Measurements from ENCODE around the gene CCDC178. TPM values are rescaled to one million over a fixed set of nuclear protein-coding genes. Genes with fewer than 3 reads are reported as not detected.
"Not testable (repeated sequence)": the region's sequence is repeated elsewhere in the genome, so short reads cannot be mapped to it uniquely, and the experiment has no call there.

CCDC178 gene
- total and polyA plus RNA-seq, 12 donors = 0.13 to 6.5 (median 0.87) TPM; not detected in 5

- Histone ChIP-seq H3K4me3 (no peak overlapping the region), H3K36me3 (replicated peaks in 1 of 2) (no peaks in the 10 kb centered on the region), H3K27ac (no peak overlapping the region), H3K9me3 (replicated peaks in 1 of 3) (no peaks in the 10 kb centered on the region), H3K27me3 (no peaks in the 10 kb centered on the region), H3K4me1 (replicated peaks in 1 of 2) (no peaks in the 10 kb centered on the region)
- DNase-seq = no peak
- TF ChIP-seq POLR2A (IDR thresholded peaks at IDR 0.05) (no peak), CTCF (IDR thresholded peaks at IDR 0.05) (no peak)
- WGBS, 4 donors = 58 to 75% (median 61%) methylated on average over 1 of the region's 1 CpG
- intact Hi-C loops (cut with DNase I) = no loop called here
Observed at GRCh38 chr18:33355756-33356155, 84.8 kb downstream of the CCDC178 start.

- TF ChIP-seq POLR2A (IDR thresholded peaks at IDR 0.05) (no peak), CTCF (IDR thresholded peaks at IDR 0.05) (no peak)
- DNase-seq = no peak
- no peaks in the 10 kb centered on the region for H3K27me3 ChIP-seq
- H3K4me3 ChIP-seq = no peak overlapping the region
- H3K27ac ChIP-seq = no peak overlapping the region
- H3K4me1 ChIP-seq (replicated peaks in 1 of 2) = no peaks in the 10 kb centered on the region
- 62 to 74% (median 67%) methylated on average over 1 of the region's 1 CpG for WGBS, 4 donors
- intact Hi-C loops (cut with DNase I) = no loop called here
- H3K36me3 ChIP-seq (replicated peaks in 1 of 2) = no peaks in the 10 kb centered on the region
- H3K9me3 ChIP-seq (replicated peaks in 1 of 3) = no peaks in the 10 kb centered on the region
Observed at GRCh38 chr18:33355263-33355662, 85.3 kb downstream of the CCDC178 start.

- no peaks in the 10 kb centered on the region for H3K9me3 ChIP-seq (replicated peaks in 1 of 3)
- WGBS, 4 donors = 72 to 79% (median 73%) methylated on average over 2 of the region's 2 CpGs
- H3K27me3 ChIP-seq = no peaks in the 10 kb centered on the region
- intact Hi-C loops (cut with DNase I) = no loop called here
- H3K27ac ChIP-seq = no peak overlapping the region
- DNase-seq = no peak
- H3K4me3 ChIP-seq = no peak overlapping the region
- no peaks in the 10 kb centered on the region for H3K4me1 ChIP-seq (replicated peaks in 1 of 2)
- TF ChIP-seq POLR2A (IDR thresholded peaks at IDR 0.05) (no peak), CTCF (IDR thresholded peaks at IDR 0.05) (no peak)
- no peaks in the 10 kb centered on the region for H3K36me3 ChIP-seq (replicated peaks in 1 of 2)
Observed at GRCh38 chr18:33350256-33350655, 90.3 kb downstream of the CCDC178 start.

GRCh38 chr18:33339733-33340132 lies 100.8 kb downstream of the CCDC178 start:
- intact Hi-C loops (cut with DNase I); DNase-seq; H3K9me3 ChIP-seq (replicated peaks in 1 of 3); H3K4me1 ChIP-seq (replicated peaks in 1 of 2); H3K27ac ChIP-seq; H3K36me3 ChIP-seq (replicated peaks in 1 of 2); H3K27me3 ChIP-seq; H3K4me3 ChIP-seq: not testable (repeated sequence)
- 65 to 84% (median 78%) methylated on average over 2 of the region's 2 CpGs for WGBS, 4 donors

- TF ChIP-seq CTCF (IDR thresholded peaks at IDR 0.05) (no peak), POLR2A (IDR thresholded peaks at IDR 0.05) (no peak)
- H3K36me3 ChIP-seq (replicated peaks in 1 of 2) = no peaks in the 10 kb centered on the region
- intact Hi-C loops (cut with DNase I) = no loop called here
- H3K27me3 ChIP-seq = no peaks in the 10 kb centered on the region
- no peaks in the 10 kb centered on the region for H3K9me3 ChIP-seq (replicated peaks in 1 of 3)
- WGBS, 4 donors = 59 to 71% (median 63%) methylated on average over 3 of the region's 3 CpGs
- no peak for DNase-seq
- H3K4me3 ChIP-seq = no peak overlapping the region
- no peaks in the 10 kb centered on the region for H3K4me1 ChIP-seq (replicated peaks in 1 of 2)
- no peak overlapping the region for H3K27ac ChIP-seq
Observed at GRCh38 chr18:33334781-33335180, 105.7 kb downstream of the CCDC178 start.

All from adrenal gland (tissue), 12 donors.